Smooth muscle cell (in vitro differentiated cells): ENCODE measurements around the gene RPS6KL1. TPM values are rescaled to one million over a fixed set of nuclear protein-coding genes. Genes with fewer than 3 reads are reported as not detected.

ENCODE experiments used
- DNase-seq: peaks from one replicate; lab custom pipeline; 2025; ENCODE audit not compliant: unreplicated experiment; lab: John Stamatoyannopoulos, UW
- H2AFZ ChIP-seq: fragments of 200-600 bp; sonication (generic); 2 replicates; pipeline ENCODE4 v1.6.0; 2016; ENCODE audit warnings: antibody characterized with exemption, low read depth, mild to moderate bottlenecking
- H3F3A ChIP-seq: fragments of 200-600 bp; sonication (generic); 2 replicates; pipeline ENCODE4 v1.6.0; 2017; ENCODE audit warnings: antibody characterized with exemption, low read depth
- H3K27ac ChIP-seq: fragments of 200-600 bp; sonication (generic); 2 replicates; pipeline ENCODE4 v1.5.1; 2016; ENCODE audit warnings: low read depth, mild to moderate bottlenecking
- H3K27me3 ChIP-seq: fragments of 200-600 bp; sonication (generic); 2 replicates; pipeline ENCODE4 v1.6.1; 2016; ENCODE audit warnings: low read depth, mild to moderate bottlenecking
- H3K36me3 ChIP-seq: fragments of 200-600 bp; sonication (generic); 2 replicates; pipeline ENCODE4 v1.5.1; 2016; ENCODE audit warnings: low read depth
- H3K4me1 ChIP-seq: fragments of 200-600 bp; sonication (generic); 2 replicates; pipeline ENCODE4 v1.5.1; 2016; ENCODE audit warnings: low read depth
- H3K4me2 ChIP-seq: fragments of 200-600 bp; sonication (generic); 2 replicates; pipeline ENCODE4 v1.6.0; 2016; ENCODE audit warnings: mild to moderate bottlenecking
- H3K4me3 ChIP-seq: fragments of 200-600 bp; sonication (generic); 2 replicates; pipeline ENCODE4 v1.5.1; 2016; ENCODE audit warnings: mild to moderate bottlenecking
- H3K79me2 ChIP-seq: fragments of 200-600 bp; sonication (generic); 2 replicates; pipeline ENCODE4 v1.6.0; 2016; ENCODE audit warnings: low read depth, mild to moderate bottlenecking
- H3K9ac ChIP-seq: fragments of 200-600 bp; sonication (generic); 2 replicates; pipeline ENCODE4 v1.6.0; 2016; ENCODE audit warnings: low read depth
- H3K9me3 ChIP-seq: fragments of 200-600 bp; sonication (generic); replicated peaks from 2 replicates; pipeline ENCODE4 v1.5.1; 2016; ENCODE audit warnings: low read depth
- H4K20me1 ChIP-seq: fragments of 200-600 bp; sonication (generic); 2 replicates; pipeline ENCODE4 v1.6.0; 2016; ENCODE audit warnings: low read depth
- CTCF ChIP-seq: fragments of 200-600 bp; sonication (generic); IDR thresholded peaks from 2 replicates; pipeline ENCODE4 v1.5.1; 2017; ENCODE audit warnings: borderline replicate concordance, mild to moderate bottlenecking, antibody characterized with exemption; ENCODE audit not compliant: insufficient read depth, poor library complexity, severe bottlenecking
- WGBS: methylation state at CpG from one replicate; pipeline ENCODE4 v1.1.7; 2016; ENCODE audit warnings: low lambda C conversion rate; 5-methylcytosine and 5-hydroxymethylcytosine counted together
- polyA plus RNA-seq: library from polyadenylated mRNA; unstranded; fragments of >200 nt; fragmentation: Nextera tagmentation; extraction: Ambion mirVana; gene quantifications from 2 replicates; pipeline ENCODE4 v1.2.1, GENCODE V29; 2016
- total RNA-seq: library from RNA; depleted of rRNA; stranded (reverse); fragments of >200 nt; gene quantifications from 2 replicates; pipeline ENCODE4 v1.2.3, GENCODE V29; 2014

RPS6KL1 gene
- total and polyA plus RNA-seq, 2 experiments from 2014 or later, result not detected

- H3K36me3 ChIP-seq, result no peaks in the 10 kb centered on the region
- no peak overlapping the region for H3K4me2 ChIP-seq
- no peaks in the 10 kb centered on the region for H3K27me3 ChIP-seq
- peak; percentile 31 for DNase-seq
- no peaks in the 10 kb centered on the region for H3F3A ChIP-seq
- peak; percentile 79 for TF ChIP-seq CTCF
- no peak overlapping the region for H2AFZ ChIP-seq
- no peaks in the 10 kb centered on the region for H3K79me2 ChIP-seq
- no peak overlapping the region for H3K4me3 ChIP-seq
- no peaks in the 10 kb centered on the region for H3K9me3 ChIP-seq
- no peak overlapping the region for H3K9ac ChIP-seq
- 56% methylated on average over 17 of the region's 17 CpGs for WGBS
- H4K20me1 ChIP-seq, result no peaks in the 10 kb centered on the region
- H3K4me1 ChIP-seq, result peaks cover 4% of the 10 kb centered on the region
- no peak overlapping the region for H3K27ac ChIP-seq
Measured at GRCh38 chr14:74945852-74946658, 23.0 kb upstream of the RPS6KL1 start.

GRCh38 chr14:74945261-74945851 is 22.3 kb upstream of the RPS6KL1 start:
- H3K27me3 ChIP-seq, result no peaks in the 10 kb centered on the region
- 73% methylated on average over 17 of the region's 17 CpGs for WGBS
- no peaks in the 10 kb centered on the region for H4K20me1 ChIP-seq
- no peaks in the 10 kb centered on the region for H3K79me2 ChIP-seq
- H3F3A ChIP-seq, result peaks cover 2% of the 10 kb centered on the region
- H3K36me3 ChIP-seq, result no peaks in the 10 kb centered on the region
- H3K27ac ChIP-seq, result no peak overlapping the region
- no peak overlapping the region for H2AFZ ChIP-seq
- no peak for DNase-seq
- peaks cover 4% of the 10 kb centered on the region for H3K4me1 ChIP-seq
- TF ChIP-seq CTCF, result peak; percentile 59
- H3K4me2 ChIP-seq, result no peak overlapping the region
- H3K4me3 ChIP-seq, result no peak overlapping the region
- H3K9me3 ChIP-seq, result no peaks in the 10 kb centered on the region
- no peak overlapping the region for H3K9ac ChIP-seq

- Histone ChIP-seq H3K9ac (no peak overlapping the region), H3K4me2 (no peak overlapping the region), H4K20me1 (no peaks in the 10 kb centered on the region), H3K27ac (peak overlapping the region; percentile 40), H2AFZ (no peak overlapping the region), H3K79me2 (no peaks in the 10 kb centered on the region), H3K27me3 (no peaks in the 10 kb centered on the region), H3K4me1 (peaks cover 4% of the 10 kb centered on the region), H3K36me3 (no peaks in the 10 kb centered on the region), H3K9me3 (no peaks in the 10 kb centered on the region), H3F3A (peaks cover 9% of the 10 kb centered on the region), H3K4me3 (no peak overlapping the region)
- 95% methylated on average over 11 of the region's 11 CpGs for WGBS
- TF ChIP-seq CTCF, result no peak
- no peak for DNase-seq
Measured at GRCh38 chr14:74942608-74943007, 19.5 kb upstream of the RPS6KL1 start.
